Astrocyte (in vitro differentiated cells and primary cell): Measurements from ENCODE around the gene ATG7. TPM values are rescaled to one million over a fixed set of nuclear protein-coding genes. Genes with fewer than 3 reads are reported as not detected.
"Not testable (repeated sequence)": the region's sequence is repeated elsewhere in the genome, so short reads cannot be mapped to it uniquely, and the experiment has no call there.

Source experiments
- DNase-seq: peaks from one replicate; pipeline ENCODE4 v3.0.0-alpha.2; 2010; ENCODE audit warnings: low read depth
- FAIRE-seq: peaks from 2 replicates; lab custom pipeline; 2011; peaks lifted over from hg19 to GRCh38; lab: Jason Lieb, UNC
- H2AFZ ChIP-seq: 2 replicates; pipeline ENCODE4 v1.6.0; 2012; ENCODE audit warnings: low read depth, low read length, inconsistent platforms
- H3K27ac ChIP-seq: 2 replicates; pipeline ENCODE4 v1.5.1; 2011; ENCODE audit warnings: low read depth, low read length, inconsistent platforms
- H3K27me3 ChIP-seq: 2 replicates; pipeline ENCODE4 v1.6.0; 2011; ENCODE audit warnings: low read length, inconsistent platforms; ENCODE audit not compliant: insufficient read depth
- H3K36me3 ChIP-seq: 2 replicates; pipeline ENCODE4 v1.5.1; 2011; ENCODE audit warnings: low read length, inconsistent platforms; ENCODE audit not compliant: insufficient read depth
- H3K4me1 ChIP-seq: 2 replicates; pipeline ENCODE4 v1.5.1; 2011; ENCODE audit warnings: low read length, inconsistent platforms; ENCODE audit not compliant: insufficient read depth
- H3K4me2 ChIP-seq: 2 replicates; pipeline ENCODE4 v1.6.0; 2012; ENCODE audit warnings: low read length, inconsistent platforms
- H3K4me3 ChIP-seq: 2 replicates; pipeline ENCODE4 v1.5.1; 2011; ENCODE audit warnings: low read depth, mild to moderate bottlenecking, low read length, inconsistent platforms; ENCODE audit not compliant: insufficient read depth
- H3K79me2 ChIP-seq: 2 replicates; pipeline ENCODE4 v1.6.0; 2012; ENCODE audit warnings: mild to moderate bottlenecking, low read length, inconsistent platforms; ENCODE audit not compliant: insufficient read depth
- H3K9ac ChIP-seq: 2 replicates; pipeline ENCODE4 v1.6.0; 2012; ENCODE audit warnings: mild to moderate bottlenecking, low read length, inconsistent platforms
- H3K9me3 ChIP-seq: 2 replicates; pipeline ENCODE4 v1.5.1; 2012; ENCODE audit warnings: low read depth, mild to moderate bottlenecking, low read length, inconsistent platforms; ENCODE audit not compliant: insufficient read depth
- H4K20me1 ChIP-seq: 2 replicates; pipeline ENCODE4 v1.6.0; 2012; ENCODE audit warnings: low read length, inconsistent platforms; ENCODE audit not compliant: insufficient read depth
- H3K27ac Mint-ChIP-seq: one replicate; pipeline ENCODE4 v1.8.0; 2021; ENCODE audit warnings: mild to moderate bottlenecking, mixed read lengths; ENCODE audit not compliant: unreplicated experiment
- H3K27me3 Mint-ChIP-seq: one replicate; pipeline ENCODE4 v1.8.0; 2021; ENCODE audit warnings: low read depth, mixed read lengths; ENCODE audit not compliant: unreplicated experiment
- H3K36me3 Mint-ChIP-seq: one replicate; pipeline ENCODE4 v1.8.0; 2021; ENCODE audit warnings: low read depth, mixed read lengths; ENCODE audit not compliant: unreplicated experiment
- H3K4me1 Mint-ChIP-seq: one replicate; pipeline ENCODE4 v1.8.0; 2021; ENCODE audit warnings: low read depth, mixed read lengths; ENCODE audit not compliant: unreplicated experiment
- H3K4me3 Mint-ChIP-seq: one replicate; pipeline ENCODE4 v1.8.0; 2021; ENCODE audit warnings: mild to moderate bottlenecking, moderate library complexity, mixed read lengths; ENCODE audit not compliant: unreplicated experiment
- H3K9me3 Mint-ChIP-seq: one replicate; pipeline ENCODE4 v1.8.0; 2021; ENCODE audit warnings: mild to moderate bottlenecking, mixed read lengths; ENCODE audit not compliant: unreplicated experiment
- CTCF ChIP-seq: IDR thresholded peaks from 2 replicates; pipeline ENCODE4 v1.5.1; 2011; ENCODE audit warnings: low read depth, mild to moderate bottlenecking, inconsistent platforms, low read length, moderate library complexity; ENCODE audit not compliant: insufficient read depth
- EZH2 ChIP-seq: IDR thresholded peaks from 2 replicates; pipeline ENCODE4 v1.6.1; 2012; ENCODE audit warnings: mild to moderate bottlenecking, low read length, inconsistent platforms; ENCODE audit not compliant: insufficient read depth
- total RNA-seq: library from RNA; stranded (reverse); gene quantifications from 2 replicates; pipeline ENCODE4 v1.2.1, GENCODE V29; 2021

Gene ATG7
- total RNA-seq, 1 donor from 2014 or later = 29.5 TPM

- Mint-ChIP-seq H3K36me3 (no peaks in the 10 kb centered on the region), H3K27ac (no peak overlapping the region), H3K4me3 (no peak overlapping the region), H3K4me1 (peaks cover 23% of the 10 kb centered on the region), H3K9me3 (peaks cover 5% of the 10 kb centered on the region), H3K27me3 (no peaks in the 10 kb centered on the region)
- no peak overlapping the region for H3K4me2 ChIP-seq
- H2AFZ ChIP-seq = no peak overlapping the region
- peaks cover 23% of the 10 kb centered on the region for H3K4me1 ChIP-seq
- no peaks in the 10 kb centered on the region for H3K27me3 ChIP-seq
- no peaks in the 10 kb centered on the region for H3K79me2 ChIP-seq
- no peaks in the 10 kb centered on the region for H3K36me3 ChIP-seq
- no peak for DNase-seq
- TF ChIP-seq CTCF (no peak), EZH2 (no peak)
- FAIRE-seq = no peak
- no peak overlapping the region for H3K9ac ChIP-seq
- no peak overlapping the region for H3K27ac ChIP-seq
- H4K20me1 ChIP-seq = no peaks in the 10 kb centered on the region
- H3K9me3 ChIP-seq = no peaks in the 10 kb centered on the region
- H3K4me3 ChIP-seq = no peak overlapping the region
Observed at GRCh38 chr3:11482021-11482420, 209.8 kb downstream of the ATG7 start.

GRCh38 chr3:11488356-11488755 is 216.2 kb downstream of the ATG7 start:
- not testable (repeated sequence) for H3K9me3 ChIP-seq, H3K27me3 Mint-ChIP-seq, H3K4me1 Mint-ChIP-seq, H3K9me3 Mint-ChIP-seq, H3K4me2 ChIP-seq, H3K9ac ChIP-seq, H3K4me1 ChIP-seq, H2AFZ ChIP-seq, H3K27ac Mint-ChIP-seq, H4K20me1 ChIP-seq, H3K27ac ChIP-seq, DNase-seq, FAIRE-seq, H3K4me3 ChIP-seq, H3K4me3 Mint-ChIP-seq, H3K36me3 Mint-ChIP-seq, H3K79me2 ChIP-seq, H3K27me3 ChIP-seq, H3K36me3 ChIP-seq

GRCh38 chr3:11494131-11494916 is 222.1 kb downstream of the ATG7 start:
- no peak for FAIRE-seq
- H3K4me1 ChIP-seq = peaks cover 27% of the 10 kb centered on the region
- no peaks in the 10 kb centered on the region for H3K9me3 ChIP-seq
- H4K20me1 ChIP-seq = no peaks in the 10 kb centered on the region
- no peak overlapping the region for H2AFZ ChIP-seq
- peaks cover 5% of the 10 kb centered on the region for H3K9me3 Mint-ChIP-seq
- peaks cover 15% of the 10 kb centered on the region for H3K36me3 Mint-ChIP-seq
- TF ChIP-seq EZH2 = no peak
- no peak for TF ChIP-seq CTCF
- H3K27me3 ChIP-seq = no peaks in the 10 kb centered on the region
- H3K79me2 ChIP-seq = no peaks in the 10 kb centered on the region
- H3K4me3 ChIP-seq = no peak overlapping the region
- H3K4me1 Mint-ChIP-seq = peaks cover 15% of the 10 kb centered on the region
- no peak overlapping the region for H3K27ac Mint-ChIP-seq
- H3K4me3 Mint-ChIP-seq = no peak overlapping the region
- no peaks in the 10 kb centered on the region for H3K27me3 Mint-ChIP-seq
- no peak overlapping the region for H3K4me2 ChIP-seq
- H3K27ac ChIP-seq = no peak overlapping the region
- no peak for DNase-seq
- H3K9ac ChIP-seq = no peak overlapping the region
- H3K36me3 ChIP-seq = no peaks in the 10 kb centered on the region
